OCI-LY1 (cell line): ENCODE data around the gene GID8.

Experiments used
- H2AFZ ChIP-seq: fragments of 200-600 bp; sonication (generic), shearing (Covaris generic); 2 replicates; pipeline ENCODE4 v1.6.0; 2014; ENCODE audit warnings: antibody characterized with exemption, mild to moderate bottlenecking, low read length
- H3F3A ChIP-seq: fragments of 200-600 bp; sonication (generic), shearing (Covaris generic); 2 replicates; pipeline ENCODE4 v1.6.0; 2014; ENCODE audit warnings: mild to moderate bottlenecking, antibody characterized with exemption, low read length, moderate library complexity; ENCODE audit not compliant: insufficient read depth
- H3K27ac ChIP-seq: fragments of 200-600 bp; sonication (generic); 2 replicates; pipeline ENCODE4 v1.5.1; 2014; ENCODE audit warnings: low read length, mixed run types, mild to moderate bottlenecking, low read depth; ENCODE audit not compliant: poor library complexity, severe bottlenecking
- H3K27me3 ChIP-seq: fragments of 200-600 bp; sonication (generic); 2 replicates; pipeline ENCODE4 v1.6.0; 2014; ENCODE audit warnings: antibody characterized with exemption, mild to moderate bottlenecking, low read length, moderate library complexity; ENCODE audit not compliant: insufficient read depth
- H3K36me3 ChIP-seq: fragments of 200-600 bp; sonication (generic); 2 replicates; pipeline ENCODE4 v1.6.1; 2014; ENCODE audit warnings: mild to moderate bottlenecking, antibody characterized with exemption, low read length, moderate library complexity, mixed read lengths; ENCODE audit not compliant: insufficient read depth
- H3K4me1 ChIP-seq: fragments of 200-600 bp; sonication (generic); 2 replicates; pipeline ENCODE4 v1.5.1; 2014; ENCODE audit warnings: mild to moderate bottlenecking, low read length, moderate library complexity; ENCODE audit not compliant: insufficient read depth, severe bottlenecking
- H3K4me2 ChIP-seq: fragments of 200-600 bp; sonication (generic), shearing (Covaris generic); 2 replicates; pipeline ENCODE4 v1.6.1; 2014; ENCODE audit warnings: low read length
- H3K4me3 ChIP-seq: fragments of 200-600 bp; sonication (generic); 2 replicates; pipeline ENCODE4 v1.5.1; 2014; ENCODE audit warnings: low read length, low read depth, mild to moderate bottlenecking, mixed read lengths; ENCODE audit not compliant: poor library complexity, severe bottlenecking
- H3K79me2 ChIP-seq: fragments of 200-600 bp; shearing (Covaris generic); 2 replicates; pipeline ENCODE4 v1.6.1; 2016; ENCODE audit warnings: mixed run types, low read length, mixed read lengths; ENCODE audit not compliant: insufficient read depth
- H3K9ac ChIP-seq: fragments of 200-600 bp; sonication (generic), shearing (Covaris generic); 2 replicates; pipeline ENCODE4 v1.6.1; 2014; ENCODE audit warnings: mild to moderate bottlenecking, low read length, mixed read lengths
- H3K9me2 ChIP-seq: fragments of 200-600 bp; sonication (generic), shearing (Covaris generic); 2 replicates; pipeline ENCODE4 v1.6.1; 2014; ENCODE audit warnings: low read depth, mild to moderate bottlenecking, low read length, mixed read lengths
- H3K9me3 ChIP-seq: fragments of 200-600 bp; shearing (Covaris generic); 2 replicates; pipeline ENCODE4 v1.6.1; 2014; ENCODE audit warnings: low read length, mixed read lengths
- H4K20me1 ChIP-seq: fragments of 200-600 bp; sonication (generic), shearing (Covaris generic); 2 replicates; pipeline ENCODE4 v1.6.0; 2016; ENCODE audit warnings: mild to moderate bottlenecking, low read length; ENCODE audit not compliant: insufficient read depth
- CTCF ChIP-seq: fragments of 200-600 bp; sonication (generic), shearing (Covaris generic); IDR thresholded peaks from 2 replicates; pipeline ENCODE4 v1.5.1; 2017; ENCODE audit warnings: mild to moderate bottlenecking, antibody characterized with exemption, low read length, moderate library complexity, mixed read lengths
- EZH2 ChIP-seq: fragments of 200-600 bp; sonication (generic), shearing (Covaris generic); IDR thresholded peaks from 2 replicates; pipeline ENCODE4 v1.8.0; 2017; ENCODE audit warnings: borderline replicate concordance, mixed run types, mild to moderate bottlenecking, antibody characterized with exemption, low read length, moderate library complexity, mixed read lengths

Gene GID8

GRCh38 chr20:62929051-62929538 is 8.9 kb upstream of the GID8 start:
- Histone ChIP-seq H3K79me2 (peaks cover 60% of the 10 kb centered on the region), H4K20me1 (no peaks in the 10 kb centered on the region), H3F3A (no peaks in the 10 kb centered on the region), H3K4me2 (peak overlapping the region; percentile 52), H3K9me3 (no peaks in the 10 kb centered on the region), H3K9ac (peak overlapping the region; percentile 6; the same call in 1 of the 2 replicates), H3K4me3 (peak overlapping the region; percentile 46), H2AFZ (no peak overlapping the region), H3K27me3 (no peaks in the 10 kb centered on the region), H3K4me1 (peaks cover 58% of the 10 kb centered on the region), H3K36me3 (peaks cover 27% of the 10 kb centered on the region), H3K9me2 (no peaks in the 10 kb centered on the region), H3K27ac (no peak overlapping the region)
- TF ChIP-seq CTCF (no peak), EZH2 (no peak)

- TF ChIP-seq CTCF, result no peak
- no peaks in the 10 kb centered on the region for H3K9me2 ChIP-seq
- peaks cover 60% of the 10 kb centered on the region for H3K4me1 ChIP-seq
- H3K4me3 ChIP-seq, result no peak overlapping the region
- no peaks in the 10 kb centered on the region for H3K9me3 ChIP-seq
- H3K9ac ChIP-seq, result no peak overlapping the region
- H3K4me2 ChIP-seq, result peak overlapping the region; percentile 6; the same call in 1 of the 2 replicates
- H4K20me1 ChIP-seq, result no peaks in the 10 kb centered on the region
- peaks cover 44% of the 10 kb centered on the region for H3K36me3 ChIP-seq
- H3K79me2 ChIP-seq, result peaks cover 65% of the 10 kb centered on the region
- no peaks in the 10 kb centered on the region for H3F3A ChIP-seq
- H2AFZ ChIP-seq, result no peak overlapping the region
- H3K27me3 ChIP-seq, result no peaks in the 10 kb centered on the region
- H3K27ac ChIP-seq, result no peak overlapping the region
Measured at GRCh38 chr20:62931464-62931863, 6.5 kb upstream of the GID8 start.

GRCh38 chr20:62933966-62934365 is 4.0 kb upstream of the GID8 start:
- Histone ChIP-seq H3K27me3 (no peaks in the 10 kb centered on the region), H3K36me3 (peaks cover 44% of the 10 kb centered on the region), H3K4me1 (peaks cover 49% of the 10 kb centered on the region), H3K79me2 (peaks cover 84% of the 10 kb centered on the region), H2AFZ (no peak overlapping the region), H3F3A (no peaks in the 10 kb centered on the region), H3K4me3 (no peak overlapping the region), H3K9me2 (no peaks in the 10 kb centered on the region), H3K27ac (no peak overlapping the region), H3K4me2 (no peak overlapping the region), H3K9me3 (no peaks in the 10 kb centered on the region), H4K20me1 (no peaks in the 10 kb centered on the region), H3K9ac (no peak overlapping the region)
- TF ChIP-seq CTCF (no peak), EZH2 (no peak)
